ENCODE measurements around the gene KLHL4. TPM values are rescaled to one million over a fixed set of nuclear protein-coding genes. Genes with fewer than 3 reads are reported as not detected.
A peak's percentile ranks its signal among the peaks of the same experiment; 100 is the strongest.

The KLHL4 gene
- total and polyA plus RNA-seq, 10 donors: 0.20 to 3.6 (median 2.6) TPM

DNA sequence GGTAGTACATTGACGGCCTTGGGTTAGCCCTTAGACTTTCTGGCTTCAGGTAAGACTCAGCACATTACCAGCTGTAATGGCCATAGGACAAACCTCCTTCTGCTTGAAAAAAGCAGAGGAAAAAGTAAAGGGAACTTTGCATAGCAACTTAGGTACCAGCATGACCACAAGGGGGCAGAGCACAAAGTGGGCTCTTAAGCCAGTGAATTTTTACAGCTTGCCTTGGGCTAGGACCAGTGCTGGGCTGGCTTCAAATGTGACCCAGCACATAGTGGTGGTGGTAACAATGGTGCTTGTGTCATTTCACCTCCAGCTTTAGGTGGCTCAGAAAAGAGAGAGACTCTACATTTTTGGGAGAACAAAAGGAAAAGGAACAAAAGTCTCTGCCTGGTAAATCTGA, 66.1 kb downstream of the KLHL4 start:
- peaks cover 0 to 7% (median 0%) of the 10 kb centered on the region in 7 donors for H3K27me3 ChIP-seq (replicated peaks in 1 of 7)
- no peaks in the 10 kb centered on the region for H3K4me1 ChIP-seq
- no peak for DNase-seq
- 33 to 86% (median 83%) methylated on average over 1 of the region's 1 CpG for WGBS, 5 donors
- no peak overlapping the region for H3K27ac ChIP-seq
- TF ChIP-seq CTCF (IDR thresholded peaks at IDR 0.05 in 8 of 11, conservative IDR thresholded peaks at IDR 0.05 in 3 of 11): peak in 3 of 11 experiments; percentile 18 to 34 (median 20)
- TF ChIP-seq POLR2AphosphoS5 (IDR thresholded peaks at IDR 0.05): no peak
- no peak for TF ChIP-seq POLR2A (IDR thresholded peaks at IDR 0.05)
- intact Hi-C loops (cut with DNase I; ENCODE audit: low total_unique reads): no loop called here
- H3K9me3 ChIP-seq: peaks cover 0 to 5% (median 0%) of the 10 kb centered on the region in 8 donors
- H3K36me3 ChIP-seq: no peaks in the 10 kb centered on the region
- H3K4me3 ChIP-seq: no peak overlapping the region

- no peak for DNase-seq
- TF ChIP-seq POLR2AphosphoS5 (IDR thresholded peaks at IDR 0.05) (no peak), POLR2A (IDR thresholded peaks at IDR 0.05) (no peak), CTCF (IDR thresholded peaks at IDR 0.05 in 8 of 11, conservative IDR thresholded peaks at IDR 0.05 in 3 of 11) (no peak)
- H3K4me3 ChIP-seq: no peak overlapping the region
- no peaks in the 10 kb centered on the region for H3K4me1 ChIP-seq
- intact Hi-C loops (cut with DNase I; ENCODE audit: low total_unique reads): no loop called here
- H3K36me3 ChIP-seq: no peaks in the 10 kb centered on the region
- no peaks in the 10 kb centered on the region for H3K27me3 ChIP-seq (replicated peaks in 1 of 7)
- no peaks in the 10 kb centered on the region for H3K9me3 ChIP-seq
- WGBS, 5 donors: 61 to 80% (median 77%) methylated on average over 2 of the region's 2 CpGs
- H3K27ac ChIP-seq: no peak overlapping the region
Observed at GRCh38 chrX:87616371-87616770, 98.8 kb downstream of the KLHL4 start.

DNA sequence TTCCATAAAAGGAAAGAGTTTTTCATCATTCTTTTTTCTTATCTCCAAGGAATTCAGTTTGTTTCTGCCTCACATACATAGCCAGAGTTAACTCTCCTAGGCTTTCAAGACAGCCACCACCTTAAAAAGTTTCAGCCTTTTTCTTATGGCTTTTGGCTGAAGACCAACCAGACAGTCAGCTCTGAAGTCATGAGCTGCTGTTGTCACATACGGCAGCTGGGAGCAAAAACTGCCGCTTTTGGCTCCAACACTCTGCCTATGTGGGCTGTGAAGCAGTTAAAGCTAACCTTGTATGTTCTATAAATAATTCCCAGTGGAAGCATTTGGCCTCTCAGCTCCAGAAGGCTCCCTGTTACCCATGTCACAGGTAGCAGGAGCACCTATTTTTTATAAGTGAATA, 104.1 kb downstream of the KLHL4 start:
- no peaks in the 10 kb centered on the region for H3K36me3 ChIP-seq
- no peak for TF ChIP-seq CTCF (IDR thresholded peaks at IDR 0.05 in 8 of 11, conservative IDR thresholded peaks at IDR 0.05 in 3 of 11)
- no peak for TF ChIP-seq POLR2AphosphoS5 (IDR thresholded peaks at IDR 0.05)
- no peaks in the 10 kb centered on the region for H3K9me3 ChIP-seq
- intact Hi-C loops (cut with DNase I; ENCODE audit: low total_unique reads): loop anchor here (10.0 kb wide), 1 partner anchor 57 kb away; no protein-coding TSS in a partner anchor
- no peak for DNase-seq
- no peak overlapping the region for H3K27ac ChIP-seq
- no peaks in the 10 kb centered on the region for H3K27me3 ChIP-seq (replicated peaks in 1 of 7)
- WGBS, 5 donors: 58 to 83% (median 65%) methylated on average over 2 of the region's 2 CpGs
- no peaks in the 10 kb centered on the region for H3K4me1 ChIP-seq
- no peak overlapping the region for H3K4me3 ChIP-seq

DNA sequence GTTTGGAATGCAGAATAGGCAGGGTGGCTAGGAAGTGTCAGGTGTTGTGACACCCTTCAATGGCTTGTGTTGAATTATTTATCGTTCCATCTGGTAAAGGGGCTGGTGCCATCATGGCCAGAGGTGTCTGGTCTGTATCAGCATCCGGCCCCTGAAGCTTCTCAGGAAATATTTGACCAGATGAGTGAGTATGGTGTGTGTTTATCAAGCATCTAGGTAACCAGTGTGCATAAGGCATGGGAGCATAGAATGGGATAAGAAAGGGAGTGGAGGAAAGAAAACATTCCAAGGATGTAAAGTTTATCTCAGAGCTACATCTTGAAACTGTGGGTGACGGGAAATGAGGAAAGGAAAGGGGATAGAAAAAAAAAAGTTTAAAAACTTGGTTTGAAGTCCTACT, 109.4 kb downstream of the KLHL4 start:
- no peaks in the 10 kb centered on the region for H3K36me3 ChIP-seq
- H3K9me3 ChIP-seq: no peaks in the 10 kb centered on the region
- TF ChIP-seq POLR2A (IDR thresholded peaks at IDR 0.05) (no peak), POLR2AphosphoS5 (IDR thresholded peaks at IDR 0.05) (no peak), CTCF (IDR thresholded peaks at IDR 0.05 in 8 of 11, conservative IDR thresholded peaks at IDR 0.05 in 3 of 11) (no peak)
- WGBS, 5 donors: 54 to 78% (median 66%) methylated on average over 3 of the region's 3 CpGs
- H3K27me3 ChIP-seq (replicated peaks in 1 of 7): no peaks in the 10 kb centered on the region
- no peak overlapping the region for H3K27ac ChIP-seq
- H3K4me3 ChIP-seq: no peak overlapping the region
- DNase-seq: no peak
- intact Hi-C loops (cut with DNase I; ENCODE audit: low total_unique reads): loop anchor here (10.0 kb wide), 1 partner anchor 62 kb away; no protein-coding TSS in a partner anchor
- H3K4me1 ChIP-seq: no peaks in the 10 kb centered on the region
